MM.1S (cell line): ENCODE measurements around the gene TENM4.

Experiments
- DNase-seq: peaks from one replicate; pipeline ENCODE4 v3.0.0-alpha.2; 2015
- H2AFZ ChIP-seq: fragments of 300-600 bp; sonication (generic); 2 replicates; pipeline ENCODE4 v1.6.0; 2016; ENCODE audit warnings: antibody characterized with exemption, low read length
- H3F3A ChIP-seq: fragments of 300-600 bp; sonication (generic); 2 replicates; pipeline ENCODE4 v1.6.1; 2016; ENCODE audit warnings: mild to moderate bottlenecking, antibody characterized with exemption, low read length, moderate library complexity, mixed read lengths; ENCODE audit not compliant: insufficient read depth
- H3K27ac ChIP-seq: fragments of 300-600 bp; sonication (generic); 2 replicates; pipeline ENCODE4 v1.5.1; 2016; ENCODE audit warnings: mild to moderate bottlenecking, low read length
- H3K27me3 ChIP-seq: fragments of 300-600 bp; sonication (generic); replicated peaks from 2 replicates; pipeline ENCODE4 v1.6.0; 2016; ENCODE audit warnings: low read length; ENCODE audit not compliant: insufficient read depth
- H3K36me3 ChIP-seq: fragments of 300-600 bp; sonication (generic); replicated peaks from 2 replicates; pipeline ENCODE4 v1.6.1; 2016; ENCODE audit warnings: mild to moderate bottlenecking, low read length, mixed read lengths; ENCODE audit not compliant: insufficient read depth
- H3K4me1 ChIP-seq: fragments of 300-600 bp; sonication (generic); 2 replicates; pipeline ENCODE4 v1.6.1; 2016; ENCODE audit warnings: low read length, mixed read lengths
- H3K4me2 ChIP-seq: fragments of 300-600 bp; sonication (generic); 2 replicates; pipeline ENCODE4 v1.6.0; 2016; ENCODE audit warnings: low read depth, low read length
- H3K4me3 ChIP-seq: fragments of 300-600 bp; sonication (generic); 2 replicates; pipeline ENCODE4 v1.5.1; 2016; ENCODE audit warnings: low read length, mixed read lengths
- H3K79me2 ChIP-seq: fragments of 300-600 bp; sonication (generic); 2 replicates; pipeline ENCODE4 v1.6.1; 2016; ENCODE audit warnings: mixed run types, low read length, mixed read lengths
- H3K9ac ChIP-seq: fragments of 300-600 bp; sonication (generic); 2 replicates; pipeline ENCODE4 v1.6.1; 2016; ENCODE audit warnings: low read length, mixed read lengths
- H3K9me2 ChIP-seq: fragments of 300-600 bp; sonication (generic); replicated peaks from 2 replicates; pipeline ENCODE4 v1.6.1; 2016; ENCODE audit warnings: mild to moderate bottlenecking, low read length, mixed read lengths; ENCODE audit not compliant: insufficient read depth
- H3K9me3 ChIP-seq: fragments of 300-600 bp; sonication (generic); replicated peaks from 2 replicates; pipeline ENCODE4 v1.6.1; 2016; ENCODE audit warnings: mild to moderate bottlenecking, low read length, mixed read lengths; ENCODE audit not compliant: insufficient read depth
- H4K20me1 ChIP-seq: fragments of 300-600 bp; sonication (generic); 2 replicates; pipeline ENCODE4 v1.6.1; 2016; ENCODE audit warnings: mild to moderate bottlenecking, low read length, moderate library complexity, mixed read lengths; ENCODE audit not compliant: insufficient read depth
- CTCF ChIP-seq: fragments of 300-600 bp; sonication (generic); IDR thresholded peaks from 2 replicates; pipeline ENCODE4 v1.5.1; 2016; ENCODE audit warnings: antibody characterized with exemption, low read length, mixed read lengths
- EZH2 ChIP-seq: fragments of 300-600 bp; sonication (generic); optimal IDR thresholded peaks from 2 replicates; pipeline ENCODE3; 2017; ENCODE audit warnings: low read depth, mild to moderate bottlenecking, antibody characterized with exemption, low read length, mixed read lengths
- EZH2phosphoT487 ChIP-seq: fragments of 300-600 bp; sonication (generic); IDR thresholded peaks from 2 replicates; pipeline ENCODE4 v1.6.1; 2018; ENCODE audit warnings: antibody characterized with exemption, low read length

The TENM4 gene

GRCh38 chr11:78825591-78826020 is 615.2 kb downstream of the TENM4 start:
- Histone ChIP-seq H3K36me3 (no peaks in the 10 kb centered on the region), H3K9ac (no peak overlapping the region), H3K4me3 (no peak overlapping the region), H3F3A (no peaks in the 10 kb centered on the region), H3K9me2 (no peaks in the 10 kb centered on the region), H3K4me1 (no peaks in the 10 kb centered on the region), H3K9me3 (no peaks in the 10 kb centered on the region), H3K79me2 (no peaks in the 10 kb centered on the region), H3K27me3 (no peaks in the 10 kb centered on the region), H3K27ac (no peak overlapping the region), H3K4me2 (no peak overlapping the region), H4K20me1 (no peaks in the 10 kb centered on the region), H2AFZ (no peak overlapping the region)
- no peak for TF ChIP-seq CTCF
- TF ChIP-seq EZH2phosphoT487 = no peak
- TF ChIP-seq EZH2 = no peak
- DNase-seq = no peak

GRCh38 chr11:78823588-78823987 is 617.2 kb downstream of the TENM4 start:
- TF ChIP-seq EZH2phosphoT487 (no peak), EZH2 (no peak), CTCF (no peak)
- no peaks in the 10 kb centered on the region for H3K9me3 ChIP-seq

GRCh38 chr11:78822931-78823423 is 617.9 kb downstream of the TENM4 start:
- H3K4me1 ChIP-seq = no peaks in the 10 kb centered on the region
- H2AFZ ChIP-seq = no peak overlapping the region
- no peak for TF ChIP-seq CTCF
- no peak for TF ChIP-seq EZH2
- TF ChIP-seq EZH2phosphoT487 = no peak
- H3K4me2 ChIP-seq = no peak overlapping the region
- no peaks in the 10 kb centered on the region for H3F3A ChIP-seq
- H3K9ac ChIP-seq = no peak overlapping the region
- H3K4me3 ChIP-seq = no peak overlapping the region
- H3K36me3 ChIP-seq = no peaks in the 10 kb centered on the region
- no peaks in the 10 kb centered on the region for H3K79me2 ChIP-seq
- H3K9me3 ChIP-seq = no peaks in the 10 kb centered on the region
- no peak for DNase-seq
- no peaks in the 10 kb centered on the region for H4K20me1 ChIP-seq
- H3K27me3 ChIP-seq = no peaks in the 10 kb centered on the region
- no peak overlapping the region for H3K27ac ChIP-seq
- no peaks in the 10 kb centered on the region for H3K9me2 ChIP-seq

More at GRCh38 chr11:78823588-78823987, 617.2 kb downstream of the TENM4 start:
- Histone ChIP-seq H3K79me2 (no peaks in the 10 kb centered on the region), H3K4me1 (no peaks in the 10 kb centered on the region), H3K4me2 (no peak overlapping the region), H4K20me1 (no peaks in the 10 kb centered on the region), H3K27me3 (no peaks in the 10 kb centered on the region), H3K9ac (no peak overlapping the region), H3K9me2 (no peaks in the 10 kb centered on the region), H3K36me3 (no peaks in the 10 kb centered on the region), H3K4me3 (no peak overlapping the region), H2AFZ (no peak overlapping the region), H3F3A (no peaks in the 10 kb centered on the region), H3K27ac (no peak overlapping the region)
- no peak for DNase-seq
